BE2C (cell line): Measurements from ENCODE around the gene EHD3.

Experiments used
- DNase-seq: peaks from one replicate; pipeline ENCODE4 v3.0.0-alpha.2; 2020
- H3K27me3 ChIP-seq: fragments of 250-450 bp; sonication (Bioruptor Pico); 2 replicates; pipeline ENCODE4 v1.5.1; 2020; ENCODE audit warnings: mild to moderate bottlenecking
- H3K36me3 ChIP-seq: fragments of 250-450 bp; sonication (Bioruptor Pico); 2 replicates; pipeline ENCODE4 v1.5.1; 2020; ENCODE audit warnings: mild to moderate bottlenecking
- H3K4me1 ChIP-seq: fragments of 250-450 bp; sonication (Bioruptor Pico); 2 replicates; pipeline ENCODE4 v1.5.1; 2020
- H3K4me3 ChIP-seq: 2 replicates; pipeline ENCODE4 v1.5.1; 2011; ENCODE audit warnings: low read depth, low read length
- H3K9me3 ChIP-seq: fragments of 250-450 bp; sonication (Bioruptor Pico); 2 replicates; pipeline ENCODE4 v1.5.1; 2020
- TF ChIP-seq, protein P1 (sequence below): IDR thresholded peaks from 2 replicates; pipeline ENCODE4 v1.5.1; 2012; ENCODE audit warnings: mild to moderate bottlenecking, low read depth, low read length

EHD3 gene

DNA sequence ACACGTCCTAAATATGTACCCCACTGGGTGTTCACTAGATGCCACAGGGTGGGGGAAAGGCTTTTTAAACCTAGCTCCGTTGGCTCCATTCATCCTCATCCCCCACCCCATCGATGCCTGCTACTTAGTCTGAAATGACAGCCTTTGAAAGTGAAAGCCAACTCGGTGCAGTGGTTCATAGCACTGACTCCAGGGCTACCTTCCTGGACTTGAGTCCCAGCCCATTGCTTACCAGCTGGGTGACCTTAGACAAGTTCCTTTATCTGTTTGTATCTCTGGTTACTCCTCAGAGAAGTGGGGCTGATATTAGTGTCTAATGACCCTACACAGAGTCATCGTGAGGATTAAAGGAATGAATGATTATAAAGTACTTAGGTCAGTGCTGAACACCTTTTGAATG is 24.4 kb downstream of the EHD3 start:
- Histone ChIP-seq H3K9me3 (no peaks in the 10 kb centered on the region), H3K36me3 (no peaks in the 10 kb centered on the region), H3K4me3 (no peak overlapping the region), H3K4me1 (no peaks in the 10 kb centered on the region), H3K27me3 (no peaks in the 10 kb centered on the region)
- DNase-seq = no peak
- TF ChIP-seq, protein P1, sequence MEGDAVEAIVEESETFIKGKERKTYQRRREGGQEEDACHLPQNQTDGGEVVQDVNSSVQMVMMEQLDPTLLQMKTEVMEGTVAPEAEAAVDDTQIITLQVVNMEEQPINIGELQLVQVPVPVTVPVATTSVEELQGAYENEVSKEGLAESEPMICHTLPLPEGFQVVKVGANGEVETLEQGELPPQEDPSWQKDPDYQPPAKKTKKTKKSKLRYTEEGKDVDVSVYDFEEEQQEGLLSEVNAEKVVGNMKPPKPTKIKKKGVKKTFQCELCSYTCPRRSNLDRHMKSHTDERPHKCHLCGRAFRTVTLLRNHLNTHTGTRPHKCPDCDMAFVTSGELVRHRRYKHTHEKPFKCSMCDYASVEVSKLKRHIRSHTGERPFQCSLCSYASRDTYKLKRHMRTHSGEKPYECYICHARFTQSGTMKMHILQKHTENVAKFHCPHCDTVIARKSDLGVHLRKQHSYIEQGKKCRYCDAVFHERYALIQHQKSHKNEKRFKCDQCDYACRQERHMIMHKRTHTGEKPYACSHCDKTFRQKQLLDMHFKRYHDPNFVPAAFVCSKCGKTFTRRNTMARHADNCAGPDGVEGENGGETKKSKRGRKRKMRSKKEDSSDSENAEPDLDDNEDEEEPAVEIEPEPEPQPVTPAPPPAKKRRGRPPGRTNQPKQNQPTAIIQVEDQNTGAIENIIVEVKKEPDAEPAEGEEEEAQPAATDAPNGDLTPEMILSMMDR = no peak

DNA sequence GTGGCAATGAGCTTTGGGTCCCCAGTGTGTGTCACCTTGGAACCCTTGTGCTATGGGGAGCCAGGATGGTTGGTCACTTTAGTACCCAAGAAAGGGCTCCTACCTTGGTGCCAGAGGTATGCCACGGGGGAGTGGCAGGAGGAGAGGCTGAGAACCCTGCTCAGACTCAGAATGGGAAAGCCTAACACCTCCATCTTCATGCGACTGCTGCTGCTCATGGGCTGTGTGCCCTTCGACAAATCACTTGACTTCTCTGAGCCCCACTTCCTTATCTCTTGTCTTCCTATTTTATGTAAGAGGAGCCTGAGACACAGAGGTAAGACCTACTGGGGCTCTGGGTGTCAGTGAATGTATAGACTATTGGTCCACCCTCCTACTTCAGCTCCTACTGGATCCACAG is 25.1 kb downstream of the EHD3 start:
- no peak for DNase-seq
- TF ChIP-seq, protein P1 = no peak
- no peak overlapping the region for H3K4me3 ChIP-seq
- H3K4me1 ChIP-seq = no peaks in the 10 kb centered on the region
- no peaks in the 10 kb centered on the region for H3K9me3 ChIP-seq
- no peaks in the 10 kb centered on the region for H3K27me3 ChIP-seq
- no peaks in the 10 kb centered on the region for H3K36me3 ChIP-seq

DNA sequence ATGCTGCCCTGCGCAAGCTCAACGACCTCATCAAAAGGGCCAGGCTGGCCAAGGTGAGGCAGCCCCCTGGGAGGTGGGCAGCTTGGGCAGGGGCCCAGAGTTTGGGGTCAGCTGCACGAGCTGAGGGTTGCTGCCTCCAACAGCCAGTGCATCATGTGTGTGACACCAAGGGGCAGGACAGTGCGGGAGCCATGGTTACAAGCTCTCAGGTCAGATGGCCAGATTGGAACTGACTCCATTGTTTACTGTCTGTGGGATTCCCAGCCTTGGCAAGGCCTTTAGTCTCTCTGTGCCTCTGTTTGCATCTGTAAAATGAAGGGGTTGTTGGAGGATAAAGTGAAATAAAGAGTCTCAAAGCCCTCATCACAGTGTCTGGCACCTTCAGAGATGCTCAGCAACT is 26.9 kb downstream of the EHD3 start:
- TF ChIP-seq, protein P1 = no peak
- Histone ChIP-seq H3K9me3 (no peaks in the 10 kb centered on the region), H3K36me3 (no peaks in the 10 kb centered on the region), H3K4me3 (no peak overlapping the region), H3K4me1 (no peaks in the 10 kb centered on the region), H3K27me3 (no peaks in the 10 kb centered on the region)
- DNase-seq = no peak

DNA sequence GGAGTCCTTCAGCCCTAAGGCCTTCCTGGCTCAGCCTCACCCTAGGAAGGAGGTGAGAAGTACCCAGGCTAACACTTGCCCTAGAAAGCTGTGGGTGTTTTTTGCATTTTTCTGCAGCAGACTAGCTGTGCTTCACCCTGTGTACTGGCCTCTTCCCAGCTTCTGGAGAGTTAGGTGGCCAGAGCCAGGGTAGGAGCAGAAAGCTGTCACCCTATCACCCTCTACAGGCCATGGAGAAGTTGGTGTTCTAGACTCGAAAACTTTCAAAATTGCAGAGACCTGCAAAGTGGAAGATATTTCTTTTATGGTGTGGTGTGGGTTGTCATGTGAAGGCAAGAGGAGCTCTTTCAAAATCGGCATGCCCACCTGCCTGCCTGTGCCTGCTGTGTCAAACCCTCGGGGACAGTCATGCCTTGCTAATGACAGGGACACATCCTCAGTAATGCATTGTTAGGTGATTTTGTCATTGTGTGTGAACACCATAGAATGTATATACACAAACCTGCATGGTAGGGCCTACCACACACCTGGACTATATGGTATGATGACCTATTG is 29.8 kb downstream of the EHD3 start:
- H3K9me3 ChIP-seq = no peaks in the 10 kb centered on the region
- no peaks in the 10 kb centered on the region for H3K36me3 ChIP-seq
- H3K27me3 ChIP-seq = no peaks in the 10 kb centered on the region
- no peaks in the 10 kb centered on the region for H3K4me1 ChIP-seq
- H3K4me3 ChIP-seq = no peak overlapping the region
- TF ChIP-seq, protein P1 = no peak
- DNase-seq = no peak

DNA sequence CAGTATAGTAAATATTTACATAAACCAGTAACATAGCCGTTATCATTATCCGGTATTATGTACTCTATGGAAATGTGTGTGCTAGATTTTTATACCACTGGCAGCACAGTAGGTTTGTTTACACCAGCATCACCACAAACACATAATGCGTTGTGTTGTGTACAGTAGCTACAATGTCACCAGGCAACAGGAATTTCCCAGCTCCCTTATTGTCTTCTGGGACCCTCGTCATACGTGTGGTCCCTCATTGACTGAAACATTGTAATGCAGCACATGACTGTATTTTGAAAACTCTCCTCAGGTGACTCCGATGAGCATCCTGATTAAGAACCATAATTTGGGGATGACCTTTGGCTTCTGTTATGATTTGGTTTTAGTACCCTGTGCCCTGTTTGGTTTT is 31.3 kb downstream of the EHD3 start:
- Histone ChIP-seq H3K36me3 (no peaks in the 10 kb centered on the region), H3K9me3 (no peaks in the 10 kb centered on the region), H3K27me3 (no peaks in the 10 kb centered on the region), H3K4me3 (no peak overlapping the region), H3K4me1 (no peaks in the 10 kb centered on the region)
- no peak for DNase-seq
- TF ChIP-seq, protein P1 = no peak

DNA sequence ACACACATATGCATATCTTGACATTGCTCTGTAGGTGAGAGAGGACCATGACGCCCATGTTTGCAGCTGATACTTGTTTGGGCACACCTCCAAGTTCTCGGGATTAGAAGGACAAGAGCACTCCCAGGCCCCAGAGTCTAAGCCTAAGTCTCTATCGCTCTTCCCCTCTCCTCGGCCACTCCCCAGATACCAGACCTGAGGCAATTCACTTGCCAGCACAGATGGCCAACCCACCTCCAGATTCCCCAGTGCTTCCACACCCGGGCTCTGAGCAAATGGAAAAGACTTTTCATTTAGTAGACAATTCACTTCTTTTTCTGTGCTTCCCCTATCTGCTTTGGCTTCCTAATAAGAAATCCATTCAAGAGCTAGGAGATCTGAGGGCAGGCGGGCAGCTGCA is 32.9 kb downstream of the EHD3 start:
- TF ChIP-seq, protein P1 = no peak
- Histone ChIP-seq H3K4me3 (no peak overlapping the region), H3K9me3 (no peaks in the 10 kb centered on the region), H3K4me1 (no peaks in the 10 kb centered on the region), H3K36me3 (no peaks in the 10 kb centered on the region), H3K27me3 (no peaks in the 10 kb centered on the region)
- DNase-seq = no peak
